ENCODE measurements around the gene PSMD9.
"Not testable (repeated sequence)": the region's sequence is repeated elsewhere in the genome, so short reads cannot be mapped to it uniquely, and the experiment has no call there.

Gene PSMD9

GRCh38 chr12:121866331-121866730 is 22.3 kb upstream of the PSMD9 start:
- Histone ChIP-seq H3K27ac (no peak overlapping the region), H3K36me3 (ENCODE audit: control insufficient read depth, insufficient read depth, low read length) (no peaks in the 10 kb centered on the region), H3K4me1 (peaks cover 9% of the 10 kb centered on the region), H3K4me2 (ENCODE audit: low read length) (no peak overlapping the region), H3K27me3 (ENCODE audit: control insufficient read depth, insufficient read depth, low read length) (no peaks in the 10 kb centered on the region), H3K79me2 (no peaks in the 10 kb centered on the region), H3K9ac (no peak overlapping the region), H3K9me3 (ENCODE audit: control insufficient read depth, low read length) (no peaks in the 10 kb centered on the region), H3K4me3 (ENCODE audit: low read depth, low read length) (no peak overlapping the region), H2AFZ (no peak overlapping the region)
- no peak for TF ChIP-seq CTCF (IDR thresholded peaks at IDR 0.05)

- H3K4me1 ChIP-seq; H3K4me3 ChIP-seq (ENCODE audit: low read depth, low read length); H3K27me3 ChIP-seq (ENCODE audit: control insufficient read depth, insufficient read depth, low read length); H3K79me2 ChIP-seq; H3K9ac ChIP-seq; H3K9me3 ChIP-seq (ENCODE audit: control insufficient read depth, low read length); H3K27ac ChIP-seq; H2AFZ ChIP-seq; H3K4me2 ChIP-seq (ENCODE audit: low read length); H3K36me3 ChIP-seq (ENCODE audit: control insufficient read depth, insufficient read depth, low read length): not testable (repeated sequence)
Measured at GRCh38 chr12:121869229-121869628, 19.4 kb upstream of the PSMD9 start.

GRCh38 chr12:121871467-121871866 is 17.1 kb upstream of the PSMD9 start:
- Histone ChIP-seq H3K27me3 (ENCODE audit: control insufficient read depth, insufficient read depth, low read length) (no peaks in the 10 kb centered on the region), H3K36me3 (ENCODE audit: control insufficient read depth, insufficient read depth, low read length) (no peaks in the 10 kb centered on the region), H3K79me2 (no peaks in the 10 kb centered on the region), H3K4me2 (ENCODE audit: low read length) (no peak overlapping the region), H3K27ac (no peak overlapping the region), H3K4me1 (no peaks in the 10 kb centered on the region), H2AFZ (no peak overlapping the region), H3K9ac (no peak overlapping the region), H3K9me3 (ENCODE audit: control insufficient read depth, low read length) (no peaks in the 10 kb centered on the region), H3K4me3 (ENCODE audit: low read depth, low read length) (no peak overlapping the region)
- no peak for TF ChIP-seq CTCF (IDR thresholded peaks at IDR 0.05)

GRCh38 chr12:121872546-121873215 is 15.9 kb upstream of the PSMD9 start:
- Histone ChIP-seq H3K4me3 (ENCODE audit: low read depth, low read length) (no peak overlapping the region), H3K27me3 (ENCODE audit: control insufficient read depth, insufficient read depth, low read length) (no peaks in the 10 kb centered on the region), H3K9ac (no peak overlapping the region), H3K79me2 (no peaks in the 10 kb centered on the region), H2AFZ (no peak overlapping the region), H3K4me1 (no peaks in the 10 kb centered on the region), H3K9me3 (ENCODE audit: control insufficient read depth, low read length) (no peaks in the 10 kb centered on the region), H3K27ac (no peak overlapping the region), H3K4me2 (ENCODE audit: low read length) (no peak overlapping the region), H3K36me3 (ENCODE audit: control insufficient read depth, insufficient read depth, low read length) (no peaks in the 10 kb centered on the region)
- TF ChIP-seq CTCF (IDR thresholded peaks at IDR 0.05), result no peak

- H3K4me2 ChIP-seq (ENCODE audit: low read length), result no peak overlapping the region
- H3K27me3 ChIP-seq (ENCODE audit: control insufficient read depth, insufficient read depth, low read length), result no peaks in the 10 kb centered on the region
- H3K4me3 ChIP-seq (ENCODE audit: low read depth, low read length), result no peak overlapping the region
- H3K36me3 ChIP-seq (ENCODE audit: control insufficient read depth, insufficient read depth, low read length), result no peaks in the 10 kb centered on the region
- H3K27ac ChIP-seq, result no peak overlapping the region
- no peaks in the 10 kb centered on the region for H3K79me2 ChIP-seq
- H3K4me1 ChIP-seq, result no peaks in the 10 kb centered on the region
- H2AFZ ChIP-seq, result no peak overlapping the region
- H3K9me3 ChIP-seq (ENCODE audit: control insufficient read depth, low read length), result no peaks in the 10 kb centered on the region
- no peak overlapping the region for H3K9ac ChIP-seq
- TF ChIP-seq CTCF (IDR thresholded peaks at IDR 0.05), result no peak
Measured at GRCh38 chr12:121873216-121873569, 15.4 kb upstream of the PSMD9 start.

All from parathyroid adenoma (tissue), 2 donors.